WTC11 (cell line): ENCODE measurements around the gene FEV. TPM values are rescaled to one million over a fixed set of nuclear protein-coding genes. Genes with fewer than 3 reads are reported as not detected.

Experiments used
- ATAC-seq: fragments of 200-7000 bp; cut with Tn5 transposase; 2 replicates; pipeline ENCODE4 v1.10.0; 2021; ENCODE audit warnings: mild to moderate bottlenecking, moderate library complexity
- CTCF ChIA-PET: fragments of 300-600 bp; sonication (Branson Sonifier 250); formaldehyde crosslinking; loops from one replicate; lab custom pipeline; 2021; ENCODE audit warnings: antibody characterized with exemption; lab: Charles Lee
- POLR2A ChIA-PET: fragments of 350-600 bp; sonication (Branson Sonifier 250); formaldehyde crosslinking; loops from one replicate; lab custom pipeline; 2021; ENCODE audit warnings: antibody characterized with exemption; lab: Charles Lee
- DNase-seq: peaks from one replicate; pipeline ENCODE4 v3.0.0; 2021; ENCODE audit warnings: low spot score
- H3K27ac Mint-ChIP-seq: 2 replicates; pipeline ENCODE4 v1.8.0; 2021; ENCODE audit warnings: mixed read lengths
- H3K27me3 Mint-ChIP-seq: 2 replicates; pipeline ENCODE4 v1.8.0; 2021; ENCODE audit warnings: low read depth, mild to moderate bottlenecking, moderate library complexity, mixed read lengths
- H3K36me3 Mint-ChIP-seq: 2 replicates; pipeline ENCODE4 v1.8.0; 2021; ENCODE audit warnings: mixed read lengths
- H3K4me1 Mint-ChIP-seq: 2 replicates; pipeline ENCODE4 v1.8.0; 2022; ENCODE audit warnings: mixed read lengths
- H3K4me3 Mint-ChIP-seq: 2 replicates; pipeline ENCODE4 v1.8.0; 2021; ENCODE audit warnings: mild to moderate bottlenecking, moderate library complexity, mixed read lengths
- H3K9me3 Mint-ChIP-seq: 2 replicates; pipeline ENCODE4 v1.8.0; 2021; ENCODE audit warnings: mixed read lengths
- AFF4 ChIP-seq: sonication (generic); formaldehyde crosslinking; IDR thresholded peaks from 2 replicates; pipeline ENCODE4 v1.8.1; 2023; ENCODE audit warnings: mild to moderate bottlenecking, missing genetic modification reagents, borderline replicate concordance
- CBFB ChIP-seq: sonication (generic); formaldehyde crosslinking; IDR thresholded peaks from 2 replicates; pipeline ENCODE4 v1.8.1; 2022; ENCODE audit warnings: mild to moderate bottlenecking, low read depth, missing genetic modification reagents
- CDX4 ChIP-seq: fragments of 250-450 bp; sonication (Bioruptor Pico); IDR thresholded peaks from 2 replicates; pipeline ENCODE4 v1.9.0; 2021; ENCODE audit warnings: moderate library complexity, mild to moderate bottlenecking, inconsistent platforms, borderline replicate concordance
- CTCF ChIP-seq: fragments of 200-600 bp; IDR thresholded peaks from 2 replicates; pipeline ENCODE4 v1.8.0; 2022; ENCODE audit warnings: antibody characterized with exemption
- ESRRA ChIP-seq: sonication (generic); formaldehyde crosslinking; IDR thresholded peaks from 2 replicates; pipeline ENCODE4 v1.8.1; 2022; ENCODE audit warnings: mild to moderate bottlenecking, missing genetic modification reagents, borderline replicate concordance
- FOXP4 ChIP-seq: sonication (generic); formaldehyde crosslinking; IDR thresholded peaks from 2 replicates; pipeline ENCODE4 v1.8.0; 2022; ENCODE audit warnings: mild to moderate bottlenecking, missing genetic modification reagents
- IRF1 ChIP-seq: sonication (generic); formaldehyde crosslinking; IDR thresholded peaks from 2 replicates; pipeline ENCODE4 v1.8.0; 2023; ENCODE audit warnings: missing genetic modification reagents
- JAZF1 ChIP-seq: fragments of 250-450 bp; sonication (Bioruptor Pico); IDR thresholded peaks from 2 replicates; pipeline ENCODE4 v1.9.0; 2021; ENCODE audit warnings: moderate library complexity, mild to moderate bottlenecking, inconsistent platforms
- OVOL2 ChIP-seq: fragments of 250-450 bp; sonication (Bioruptor Pico); IDR thresholded peaks from 2 replicates; pipeline ENCODE4 v1.9.0; 2021; ENCODE audit warnings: mild to moderate bottlenecking, borderline replicate concordance
- PRDM15 ChIP-seq: sonication (generic); formaldehyde crosslinking; IDR thresholded peaks from 2 replicates; pipeline ENCODE4 v1.8.0; 2022; ENCODE audit warnings: missing genetic modification reagents
- SMAD3 ChIP-seq: sonication (generic); formaldehyde crosslinking; IDR thresholded peaks from 2 replicates; pipeline ENCODE4 v1.8.0; 2022; ENCODE audit warnings: missing genetic modification reagents, mild to moderate bottlenecking, borderline replicate concordance
- SOX15 ChIP-seq: fragments of 250-450 bp; sonication (Bioruptor Pico); IDR thresholded peaks from 2 replicates; pipeline ENCODE4 v1.9.0; 2021; ENCODE audit warnings: mild to moderate bottlenecking
- ZBTB21 ChIP-seq: sonication (generic); formaldehyde crosslinking; IDR thresholded peaks from 2 replicates; pipeline ENCODE4 v1.8.1; 2023; ENCODE audit warnings: mild to moderate bottlenecking, missing genetic modification reagents, borderline replicate concordance
- ZNF121 ChIP-seq: sonication (generic); formaldehyde crosslinking; IDR thresholded peaks from 2 replicates; pipeline ENCODE4 v1.8.0; 2023; ENCODE audit warnings: missing genetic modification reagents
- ZNF263 ChIP-seq: sonication (generic); formaldehyde crosslinking; IDR thresholded peaks from 2 replicates; pipeline ENCODE4 v1.8.1; 2022; ENCODE audit warnings: low read depth, mild to moderate bottlenecking, moderate library complexity, missing genetic modification reagents
- ZNF425 ChIP-seq: fragments of 250-450 bp; sonication (Bioruptor Pico); conservative IDR thresholded peaks from 2 replicates; pipeline ENCODE4 v1.9.0; 2021; ENCODE audit warnings: mild to moderate bottlenecking
- total RNA-seq: library from RNA; stranded (reverse); gene quantifications from 3 replicates; pipeline ENCODE4 v1.2.3, GENCODE V29; 2021

The FEV gene
- total RNA-seq, 1 experiment from 2014 or later, result not detected

- no peak for TF ChIP-seq AFF4 (CRISPR knock-in tag)
- TF ChIP-seq CTCF, result no peak
- TF ChIP-seq FOXP4 (CRISPR knock-in tag), result no peak
- 0 out of 2 replicates have a peak, but pooled peaks have one; percentile 26 for TF ChIP-seq ZBTB21 (CRISPR knock-in tag)
- no peak for TF ChIP-seq CBFB (CRISPR knock-in tag)
- TF ChIP-seq ZNF121 (CRISPR knock-in tag), result 0 out of 2 replicates have a peak, but pooled peaks have one; percentile 8
- TF ChIP-seq CDX4 (CRISPR knock-in tag), result no peak
- no peak for TF ChIP-seq ZNF263
- TF ChIP-seq JAZF1 (CRISPR knock-in tag), result no peak
- TF ChIP-seq SOX15 (CRISPR knock-in tag), result no peak
- TF ChIP-seq OVOL2 (CRISPR knock-in tag), result no peak
- TF ChIP-seq ZNF425 (CRISPR knock-in tag), result no peak
- TF ChIP-seq, all 79 proteins: peak for 9
Measured at GRCh38 chr2:218999881-219000568, 15.0 kb upstream of the FEV start (continued).

GRCh38 chr2:218999021-218999880 lies 14.3 kb upstream of the FEV start:
- CTCF ChIA-PET, result interaction anchor here (0.6 to 10.6 kb wide), 6 partner anchors 7 to 138 kb away, joined by 3 to 158 read pairs (median 5); partner anchors contain the start of genes CRYBA2 and FEV
- H3K27me3 Mint-ChIP-seq, result peaks cover 100% of the 10 kb centered on the region
- ATAC-seq, result no peak
- TF ChIP-seq PRDM15 (CRISPR knock-in tag) (no peak), SMAD3 (CRISPR knock-in tag) (no peak), CBFB (CRISPR knock-in tag) (no peak), SOX15 (CRISPR knock-in tag) (no peak), CDX4 (CRISPR knock-in tag) (no peak), ESRRA (CRISPR knock-in tag) (no peak), IRF1 (CRISPR knock-in tag) (no peak)

More at GRCh38 chr2:218999021-218999880, 14.3 kb upstream of the FEV start:
- Mint-ChIP-seq H3K9me3 (no peaks in the 10 kb centered on the region), H3K4me1 (peaks cover 25% of the 10 kb centered on the region), H3K36me3 (no peaks in the 10 kb centered on the region), H3K27ac (no peak overlapping the region), H3K4me3 (peak overlapping the region; percentile 43)
- POLR2A ChIA-PET, result no interaction called here
- no peak for DNase-seq
